ENCODE data around the gene TMPRSS2.

The TMPRSS2 gene

GRCh38 chr21:41507521-41508414 is at the start of gene TMPRSS2:
Gene TMPRSS2 (minus strand): TSS chr21:41508158. CDS start chr21:41498133, 10,025 bp downstream.
- no peak for DNase-seq

- no peak for DNase-seq
Measured at GRCh38 chr21:41555057-41555456, 47.1 kb upstream of the TMPRSS2 start.

DNA sequence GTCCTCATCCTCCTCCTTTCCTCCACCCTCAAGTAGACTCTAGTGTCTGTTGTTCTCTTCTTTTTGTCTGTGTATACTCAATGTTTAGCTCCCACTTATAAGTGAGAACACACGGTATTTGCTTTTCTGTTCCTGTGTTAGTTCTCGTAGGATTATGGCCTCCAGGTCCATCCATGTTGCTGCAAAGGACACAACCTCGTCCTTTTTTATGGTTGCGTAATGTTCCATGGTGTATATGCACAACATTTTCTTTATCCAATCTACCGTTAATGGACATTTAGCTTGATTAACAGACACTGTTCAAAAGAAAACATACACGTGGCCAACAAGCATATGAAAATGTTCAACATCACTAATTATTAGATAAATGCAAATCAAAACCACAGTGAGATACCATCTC is 44.3 kb upstream of the TMPRSS2 start:
- no peak for DNase-seq

GRCh38 chr21:41548781-41549180 is 40.8 kb upstream of the TMPRSS2 start:
- no peak for DNase-seq

GRCh38 chr21:41547111-41547510 is 39.2 kb upstream of the TMPRSS2 start:
- DNase-seq = no peak

- DNase-seq = no peak
Measured at GRCh38 chr21:41545500-41546359, 37.8 kb upstream of the TMPRSS2 start.

- DNase-seq = no peak
Measured at GRCh38 chr21:41542727-41543126, 34.8 kb upstream of the TMPRSS2 start.

DNA sequence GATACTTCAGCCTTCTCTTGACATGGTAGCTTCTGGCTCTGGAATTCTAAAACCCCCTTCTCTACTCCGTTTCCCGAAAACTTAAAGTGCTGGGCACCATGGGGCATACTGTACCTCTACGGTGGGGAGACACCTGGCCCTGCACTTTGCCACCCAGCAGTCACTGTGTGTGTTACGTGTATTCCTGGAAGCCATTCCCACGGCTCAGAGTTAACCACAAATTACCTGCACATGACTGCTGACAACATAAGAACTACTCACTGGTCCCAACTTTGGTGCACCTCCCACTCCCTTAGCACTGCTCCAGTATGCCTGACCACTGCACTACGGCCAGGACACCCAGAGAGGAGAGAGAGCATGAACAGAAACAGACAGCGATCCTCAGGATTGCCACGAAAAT is 29.4 kb upstream of the TMPRSS2 start:
- no peak for DNase-seq

DNA sequence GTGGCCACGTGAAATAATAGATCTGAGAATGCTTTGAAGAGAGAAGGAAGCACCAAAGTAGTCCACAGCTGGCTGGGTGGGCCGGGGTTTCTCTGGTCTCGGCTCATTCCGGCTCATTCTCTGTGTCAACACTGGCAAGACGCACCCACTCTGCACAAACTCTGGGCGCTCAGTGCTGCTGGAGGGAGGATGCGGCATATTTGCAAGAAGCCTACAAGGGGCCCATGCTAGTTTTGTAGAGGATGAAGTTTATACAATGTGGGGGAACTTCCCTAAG is 28.8 kb upstream of the TMPRSS2 start:
- no peak for DNase-seq

- no peak for DNase-seq
Measured at GRCh38 chr21:41536076-41536826, 28.3 kb upstream of the TMPRSS2 start.

DNA sequence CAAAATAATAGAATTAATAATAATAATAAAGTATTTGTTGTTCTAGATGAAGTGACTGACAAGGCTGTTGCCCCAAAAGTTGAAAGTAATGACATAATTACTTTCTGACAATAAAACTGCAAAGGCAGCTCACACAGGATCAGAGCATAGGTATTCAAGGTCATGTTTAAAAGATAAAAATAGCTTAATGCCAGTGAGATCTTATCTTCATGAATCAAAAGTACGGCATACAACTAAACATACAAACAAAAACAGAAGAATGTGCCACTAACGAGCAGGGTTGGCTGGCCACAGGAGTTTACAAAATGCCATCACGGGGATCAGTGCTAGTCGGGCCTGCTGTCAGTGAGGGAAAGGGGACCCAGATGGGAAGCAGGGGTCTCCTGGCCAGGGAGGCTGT is 22.4 kb upstream of the TMPRSS2 start:
- DNase-seq = no peak

GRCh38 chr21:41529769-41530168 is 21.8 kb upstream of the TMPRSS2 start:
- no peak for DNase-seq

GRCh38 chr21:41526478-41527087 is 18.6 kb upstream of the TMPRSS2 start:
- no peak for DNase-seq

- no peak for DNase-seq
Measured at GRCh38 chr21:41523175-41523574, 15.2 kb upstream of the TMPRSS2 start.

DNA sequence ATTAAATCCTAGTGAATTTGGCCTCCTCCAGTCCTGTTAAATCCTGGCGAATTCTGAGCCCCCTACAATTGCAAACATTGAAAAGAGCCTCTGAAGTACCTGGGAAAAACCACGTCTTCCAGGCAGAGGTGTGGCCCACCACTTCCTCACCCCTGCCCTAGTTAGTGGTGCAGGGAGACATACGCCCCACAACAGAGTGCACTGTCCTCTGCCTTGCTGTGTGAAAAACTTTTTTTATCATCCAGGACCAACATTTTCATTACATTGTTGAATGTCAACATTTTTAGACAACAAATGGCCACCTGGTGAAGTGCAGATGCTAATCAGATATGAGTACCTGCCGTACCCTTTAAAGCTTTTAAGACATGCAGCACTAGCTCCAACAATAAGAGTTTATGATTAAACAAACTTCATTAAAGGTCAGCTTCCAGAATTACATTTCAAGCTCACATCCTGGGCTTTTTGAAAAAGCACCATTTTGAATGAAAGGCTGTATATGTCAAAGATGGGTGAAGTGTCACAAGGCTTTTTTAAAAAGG is 13.6 kb upstream of the TMPRSS2 start:
- no peak for DNase-seq

DNA sequence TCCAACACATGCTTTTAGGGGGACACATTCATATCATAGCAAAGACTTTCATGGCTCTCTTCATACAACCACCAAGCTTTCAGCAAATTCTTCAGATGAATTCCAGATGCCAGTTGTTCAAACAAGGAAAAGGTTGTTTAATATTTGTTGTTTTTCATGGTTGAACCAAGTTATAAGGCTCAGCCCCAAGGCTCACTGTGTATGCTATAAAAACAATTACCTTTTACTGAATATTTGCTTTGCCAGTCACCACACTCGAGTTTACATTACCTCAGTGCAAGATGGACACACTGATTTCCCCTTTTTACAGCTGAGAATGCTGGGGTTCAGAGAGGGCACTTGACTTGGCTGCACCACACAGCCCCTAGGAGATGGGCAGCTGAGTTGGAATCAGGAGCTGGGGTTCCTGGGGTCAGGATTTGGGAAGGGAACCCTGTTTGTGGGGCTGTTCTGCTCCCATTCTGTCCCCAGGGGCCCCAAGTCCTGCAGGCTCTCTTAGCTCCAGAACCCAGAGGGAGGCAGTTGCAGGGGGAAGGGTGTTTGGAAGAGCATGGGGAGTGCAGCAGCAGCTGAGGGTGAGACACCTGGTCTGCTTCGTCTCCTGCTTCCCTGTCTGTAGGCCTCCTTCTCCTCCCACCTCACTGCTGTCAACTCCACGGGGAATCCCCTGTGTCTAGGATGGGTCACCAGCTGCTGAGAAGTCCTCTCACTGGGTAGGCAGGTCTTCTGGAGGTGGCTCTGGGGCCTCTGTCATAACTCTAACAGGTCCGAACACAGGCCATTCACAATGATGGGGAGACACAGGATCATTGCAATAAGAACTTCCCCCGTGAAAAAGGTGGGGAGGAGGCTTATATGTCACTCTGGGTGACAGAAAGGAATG is 12.8 kb upstream of the TMPRSS2 start:
- no peak for DNase-seq

DNA sequence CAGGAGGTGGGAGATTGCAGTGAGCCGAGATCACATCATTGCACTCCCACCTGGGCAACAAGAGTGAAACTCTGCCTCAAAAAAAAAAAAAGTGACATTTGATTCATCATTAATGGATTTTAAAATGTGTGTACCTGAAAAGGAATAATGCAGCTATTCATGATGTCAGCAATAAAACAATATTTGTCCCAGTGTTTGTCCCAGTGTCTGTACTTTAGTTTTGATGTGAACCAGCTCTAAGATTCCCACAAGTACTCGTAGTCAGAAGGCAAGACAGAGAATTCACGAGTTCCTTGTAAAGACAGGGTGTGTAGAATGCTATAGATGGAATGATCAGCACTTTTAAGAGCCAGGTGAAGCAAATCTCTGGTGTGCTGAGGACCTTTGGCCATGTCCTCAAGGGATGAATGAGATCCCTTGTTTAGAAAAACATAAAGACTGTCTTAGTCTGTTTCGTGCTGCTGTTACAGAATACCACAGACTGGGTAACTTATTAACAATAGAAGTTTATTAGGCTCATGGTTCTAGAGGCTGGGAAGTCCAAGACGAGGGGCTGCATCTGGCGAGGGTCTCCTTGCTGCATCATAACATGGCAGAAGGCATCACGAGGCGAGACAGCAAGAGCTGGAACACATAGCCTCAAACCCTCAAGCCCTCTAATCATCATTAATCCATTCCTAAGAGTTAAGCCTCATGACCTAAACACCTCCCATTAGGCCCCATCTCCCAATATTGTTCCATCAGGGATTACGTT is 12.0 kb upstream of the TMPRSS2 start:
- DNase-seq = no peak

- no peak for DNase-seq
Measured at GRCh38 chr21:41518757-41519156, 10.8 kb upstream of the TMPRSS2 start.

DNA sequence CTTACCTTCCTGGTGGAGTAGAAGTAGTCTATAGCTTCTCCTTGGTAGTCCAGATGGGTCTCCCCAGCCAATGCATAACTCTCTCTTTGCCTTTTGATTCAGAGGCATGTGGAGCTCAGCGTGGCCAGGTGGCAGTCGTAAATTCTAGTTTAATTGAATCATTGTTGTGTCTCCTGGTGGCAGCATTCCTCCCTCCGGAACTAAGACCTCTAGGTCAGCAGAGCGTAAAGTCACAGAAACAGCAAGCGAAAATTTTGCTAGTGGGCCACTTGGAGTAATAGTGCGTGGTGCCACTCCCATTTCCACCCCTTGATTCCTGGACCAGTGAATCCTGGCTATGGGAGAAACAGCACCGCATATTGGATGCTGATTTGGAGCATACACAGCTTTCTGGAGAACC is 3.9 kb upstream of the TMPRSS2 start:
- no peak for DNase-seq

DNA sequence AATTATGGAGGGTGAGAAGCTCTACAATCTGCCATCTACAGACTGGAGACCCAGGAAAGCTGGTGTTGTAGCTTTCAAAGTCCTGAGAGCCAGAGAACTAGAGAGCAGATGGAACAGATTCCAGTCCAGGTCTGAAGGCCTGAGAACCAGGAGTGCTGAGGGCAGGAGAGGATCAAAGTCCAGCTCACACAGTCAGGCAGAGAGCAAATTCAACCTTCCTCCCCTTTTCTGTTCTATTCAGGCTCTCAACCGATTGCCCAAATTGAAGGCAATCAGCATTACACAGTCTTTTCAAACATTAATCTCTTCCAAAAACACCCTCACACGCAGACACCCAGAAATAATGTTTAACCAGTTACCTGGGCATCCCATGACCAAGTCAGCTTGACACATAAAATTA is 2.5 kb upstream of the TMPRSS2 start:
- no peak for DNase-seq

DNA sequence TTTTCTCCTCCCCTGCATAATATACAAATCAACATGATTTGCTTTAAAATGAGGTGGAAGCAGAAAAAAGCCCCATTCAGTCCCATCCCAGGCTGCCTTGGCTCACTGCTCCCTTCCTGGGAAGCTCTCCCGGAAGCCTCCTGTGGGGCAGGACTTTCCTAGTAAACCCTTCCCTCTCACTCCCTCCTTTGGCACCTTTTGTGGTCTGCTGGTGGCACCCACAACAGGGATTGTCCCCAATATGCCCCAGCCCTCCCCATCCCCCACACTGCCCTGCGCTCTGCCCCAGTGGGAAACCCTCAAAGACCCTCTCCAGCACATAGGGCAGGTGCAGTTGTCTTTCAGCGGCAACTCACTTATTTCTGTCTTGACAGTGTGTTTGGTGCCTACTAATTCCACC is 1.8 kb upstream of the TMPRSS2 start:
- no peak for DNase-seq
